ENCODE data around the gene FLII. TPM values are rescaled to one million over a fixed set of nuclear protein-coding genes. Genes with fewer than 3 reads are reported as not detected.

Gene FLII
- total RNA-seq, 1 experiment from 2014 or later = 343 TPM

GRCh38 chr17:18213666-18214270 is 44.8 kb downstream of the FLII start:
- no peak for TF ChIP-seq CTCF (IDR thresholded peaks at IDR 0.05; ENCODE audit: insufficient read depth in 1 of 2, low read depth in 1 of 2, low read length in 1 of 2, severe bottlenecking in 1 of 2, unreplicated experiment in 1 of 2)
- Mint-ChIP-seq H3K9me3 (ENCODE audit: unreplicated experiment) (no peaks in the 10 kb centered on the region), H3K27ac (ENCODE audit: unreplicated experiment) (no peak overlapping the region), H3K36me3 (ENCODE audit: insufficient read depth, unreplicated experiment) (peaks cover 24% of the 10 kb centered on the region), H3K4me1 (ENCODE audit: low read depth, unreplicated experiment) (no peaks in the 10 kb centered on the region), H3K4me3 (ENCODE audit: unreplicated experiment) (no peak overlapping the region), H3K27me3 (ENCODE audit: insufficient read depth, unreplicated experiment) (no peaks in the 10 kb centered on the region)
- DNase-seq = no peak
- no peak overlapping the region for H3K4me3 ChIP-seq (ENCODE audit: low read depth, low read length)
- ChIA-PET POLR2A (no interaction called here), CTCF (interaction anchor here (0.7 kb wide), 1 partner anchor 1366 kb away, joined by 4 read pairs; no protein-coding TSS in a partner anchor)
- no peaks in the 10 kb centered on the region for H3K27me3 ChIP-seq (replicated peaks; ENCODE audit: control insufficient read depth, insufficient read depth, low read length)
- intact Hi-C loops (cut with micrococcal nuclease; ENCODE audit: unreplicated experiment) = loop anchor here (2.0 kb wide), 1 partner anchor 17 kb away; no protein-coding TSS in a partner anchor
- H3K36me3 ChIP-seq (ENCODE audit: control insufficient read depth, insufficient read depth, low read length) = no peaks in the 10 kb centered on the region; the same call in 1 of the 2 replicates
- no peaks in the 10 kb centered on the region for H3K9me3 ChIP-seq
- no TSS peak for BruUV-seq (replicated peaks)
- no peaks in the 10 kb centered on the region for H3K4me1 ChIP-seq

GRCh38 chr17:18208092-18208491 is 50.4 kb downstream of the FLII start:
- H3K4me1 Mint-ChIP-seq (ENCODE audit: low read depth, unreplicated experiment) = peaks cover 7% of the 10 kb centered on the region
- ChIA-PET POLR2A (no interaction called here), CTCF (no interaction called here)
- no peak for DNase-seq
- H3K4me3 ChIP-seq (ENCODE audit: low read depth, low read length) = no peak overlapping the region
- no peaks in the 10 kb centered on the region for H3K27me3 Mint-ChIP-seq (ENCODE audit: insufficient read depth, unreplicated experiment)
- intact Hi-C loops (cut with micrococcal nuclease; ENCODE audit: unreplicated experiment) = no loop called here
- H3K4me3 Mint-ChIP-seq (ENCODE audit: unreplicated experiment) = no peak overlapping the region
- H3K27me3 ChIP-seq (replicated peaks; ENCODE audit: control insufficient read depth, insufficient read depth, low read length) = no peaks in the 10 kb centered on the region
- peaks cover 5% of the 10 kb centered on the region for H3K36me3 ChIP-seq (ENCODE audit: control insufficient read depth, insufficient read depth, low read length)
- H3K36me3 Mint-ChIP-seq (ENCODE audit: insufficient read depth, unreplicated experiment) = peaks cover 61% of the 10 kb centered on the region
- no peaks in the 10 kb centered on the region for H3K9me3 Mint-ChIP-seq (ENCODE audit: unreplicated experiment)
- TF ChIP-seq CTCF (IDR thresholded peaks at IDR 0.05; ENCODE audit: insufficient read depth in 1 of 2, low read depth in 1 of 2, low read length in 1 of 2, severe bottlenecking in 1 of 2, unreplicated experiment in 1 of 2) = no peak
- no TSS peak for BruUV-seq (replicated peaks)
- peaks cover 9% of the 10 kb centered on the region for H3K4me1 ChIP-seq
- no peaks in the 10 kb centered on the region for H3K9me3 ChIP-seq
- no peak overlapping the region for H3K27ac Mint-ChIP-seq (ENCODE audit: unreplicated experiment)

- Mint-ChIP-seq H3K4me3 (ENCODE audit: unreplicated experiment) (no peak overlapping the region), H3K27me3 (ENCODE audit: insufficient read depth, unreplicated experiment) (no peaks in the 10 kb centered on the region), H3K9me3 (ENCODE audit: unreplicated experiment) (no peaks in the 10 kb centered on the region), H3K36me3 (ENCODE audit: insufficient read depth, unreplicated experiment) (peaks cover 71% of the 10 kb centered on the region), H3K27ac (ENCODE audit: unreplicated experiment) (no peak overlapping the region), H3K4me1 (ENCODE audit: low read depth, unreplicated experiment) (peaks cover 7% of the 10 kb centered on the region)
- Histone ChIP-seq H3K4me3 (ENCODE audit: low read depth, low read length) (no peak overlapping the region), H3K4me1 (peaks cover 19% of the 10 kb centered on the region), H3K9me3 (no peaks in the 10 kb centered on the region), H3K27me3 (replicated peaks; ENCODE audit: control insufficient read depth, insufficient read depth, low read length) (no peaks in the 10 kb centered on the region), H3K36me3 (ENCODE audit: control insufficient read depth, insufficient read depth, low read length) (peaks cover 5% of the 10 kb centered on the region)
- TF ChIP-seq CTCF (IDR thresholded peaks at IDR 0.05; ENCODE audit: insufficient read depth in 1 of 2, low read depth in 1 of 2, low read length in 1 of 2, severe bottlenecking in 1 of 2, unreplicated experiment in 1 of 2) = no peak
- BruUV-seq (replicated peaks) = no TSS peak
- intact Hi-C loops (cut with micrococcal nuclease; ENCODE audit: unreplicated experiment) = no loop called here
- ChIA-PET CTCF (no interaction called here), POLR2A (no interaction called here)
- DNase-seq = no peak
These were observed 51.6 kb downstream of the FLII start for GRCh38 chr17:18206962-18207361.
